ENCODE measurements around the gene RWDD4.

- TF ChIP-seq, protein P1, sequence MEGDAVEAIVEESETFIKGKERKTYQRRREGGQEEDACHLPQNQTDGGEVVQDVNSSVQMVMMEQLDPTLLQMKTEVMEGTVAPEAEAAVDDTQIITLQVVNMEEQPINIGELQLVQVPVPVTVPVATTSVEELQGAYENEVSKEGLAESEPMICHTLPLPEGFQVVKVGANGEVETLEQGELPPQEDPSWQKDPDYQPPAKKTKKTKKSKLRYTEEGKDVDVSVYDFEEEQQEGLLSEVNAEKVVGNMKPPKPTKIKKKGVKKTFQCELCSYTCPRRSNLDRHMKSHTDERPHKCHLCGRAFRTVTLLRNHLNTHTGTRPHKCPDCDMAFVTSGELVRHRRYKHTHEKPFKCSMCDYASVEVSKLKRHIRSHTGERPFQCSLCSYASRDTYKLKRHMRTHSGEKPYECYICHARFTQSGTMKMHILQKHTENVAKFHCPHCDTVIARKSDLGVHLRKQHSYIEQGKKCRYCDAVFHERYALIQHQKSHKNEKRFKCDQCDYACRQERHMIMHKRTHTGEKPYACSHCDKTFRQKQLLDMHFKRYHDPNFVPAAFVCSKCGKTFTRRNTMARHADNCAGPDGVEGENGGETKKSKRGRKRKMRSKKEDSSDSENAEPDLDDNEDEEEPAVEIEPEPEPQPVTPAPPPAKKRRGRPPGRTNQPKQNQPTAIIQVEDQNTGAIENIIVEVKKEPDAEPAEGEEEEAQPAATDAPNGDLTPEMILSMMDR (conservative IDR thresholded peaks at IDR 0.05; ENCODE audit: low read depth, low read length) = no peak
- TF ChIP-seq USF2 (IDR thresholded peaks at IDR 0.05; ENCODE audit: low read depth, low read length) = no peak
- TF ChIP-seq POLR2A (IDR thresholded peaks at IDR 0.05; ENCODE audit: low read depth, low read length) = no peak
- TF ChIP-seq BHLHE40 (IDR thresholded peaks at IDR 0.05; ENCODE audit: low read depth, low read length) = no peak
- TF ChIP-seq RAD21 (IDR thresholded peaks at IDR 0.05; ENCODE audit: low read length) = no peak
- no peak for TF ChIP-seq RFX5 (IDR thresholded peaks at IDR 0.05; ENCODE audit: low read depth, low read length)
- no peak for TF ChIP-seq RCOR1 (IDR thresholded peaks at IDR 0.05; ENCODE audit: insufficient replicate concordance, low read length)
- TF ChIP-seq MXI1 (IDR thresholded peaks at IDR 0.05; ENCODE audit: borderline replicate concordance, low read depth, low read length) = no peak
- no peak for TF ChIP-seq CEBPB (IDR thresholded peaks at IDR 0.05; ENCODE audit: low read depth, low read length)
Observed at GRCh38 chr4:183599690-183600089, 59.3 kb downstream of the RWDD4 start.
